Activated T-cell treated with anti-CD3 and anti-CD28 coated beads, Interleukin-2, amount 50 U/mL, for 4 hours (primary cell): ENCODE measurements around the gene PYGB. TPM values are rescaled to one million over a fixed set of nuclear protein-coding genes. Genes with fewer than 3 reads are reported as not detected.
A peak's percentile ranks its signal among the peaks of the same experiment; 100 is the strongest.

ENCODE experiments used
- ATAC-seq, 2 donors: fragments of 200-7000 bp; cut with Tn5 transposase; one replicate each; pipeline ENCODE4 v1.10.0; 2021
- DNase-seq: peaks from one replicate; pipeline ENCODE4 v3.0.0-alpha.2; 2020
- H3K27me3 Mint-ChIP-seq: one replicate; pipeline ENCODE4 v1.8.0; 2021; ENCODE audit warnings: low read depth, mixed read lengths
- H3K36me3 Mint-ChIP-seq: one replicate; pipeline ENCODE4 v1.8.0; 2022; ENCODE audit warnings: mixed read lengths; ENCODE audit not compliant: insufficient read depth
- H3K4me1 Mint-ChIP-seq: one replicate; pipeline ENCODE4 v1.8.0; 2021; ENCODE audit warnings: low read depth, mixed read lengths
- H3K4me3 Mint-ChIP-seq: one replicate; pipeline ENCODE4 v1.8.0; 2021; ENCODE audit warnings: mild to moderate bottlenecking, moderate library complexity, mixed read lengths
- H3K9me3 Mint-ChIP-seq: one replicate; pipeline ENCODE4 v1.8.0; 2021; ENCODE audit warnings: mixed read lengths
- total RNA-seq, 3 donors: library from RNA; stranded (reverse); gene quantifications; one replicate each; pipeline ENCODE4 v1.2.1, GENCODE V29; 2021

PYGB gene
- total RNA-seq, 3 donors from 2014 or later: 32.5 to 37.6 (median 34.6) TPM

- H3K27me3 Mint-ChIP-seq: no peaks in the 10 kb centered on the region
- H3K9me3 Mint-ChIP-seq: no peaks in the 10 kb centered on the region
- no peaks in the 10 kb centered on the region for H3K4me1 Mint-ChIP-seq
- peaks cover 25% of the 10 kb centered on the region for H3K36me3 Mint-ChIP-seq
- DNase-seq (no peak), ATAC-seq (no peak)
- H3K4me3 Mint-ChIP-seq: no peak overlapping the region
Measured at GRCh38 chr20:25289886-25290597, 42.2 kb downstream of the PYGB start.

GRCh38 chr20:25290646-25291431, 43.0 kb downstream of the PYGB start:
- Mint-ChIP-seq H3K36me3 (peaks cover 17% of the 10 kb centered on the region), H3K4me1 (no peaks in the 10 kb centered on the region), H3K9me3 (no peaks in the 10 kb centered on the region), H3K27me3 (no peaks in the 10 kb centered on the region), H3K4me3 (no peak overlapping the region)
- ATAC-seq (no peak), DNase-seq (no peak)

GRCh38 chr20:25291432-25292133, 43.7 kb downstream of the PYGB start:
- H3K36me3 Mint-ChIP-seq: peaks cover 14% of the 10 kb centered on the region
- H3K9me3 Mint-ChIP-seq: no peaks in the 10 kb centered on the region
- no peaks in the 10 kb centered on the region for H3K4me1 Mint-ChIP-seq
- ATAC-seq (no peak), DNase-seq (no peak)
- H3K27me3 Mint-ChIP-seq: no peaks in the 10 kb centered on the region
- no peak overlapping the region for H3K4me3 Mint-ChIP-seq

GRCh38 chr20:25292176-25292891, 44.4 kb downstream of the PYGB start:
- Mint-ChIP-seq H3K4me3 (no peak overlapping the region), H3K9me3 (no peaks in the 10 kb centered on the region), H3K27me3 (no peaks in the 10 kb centered on the region), H3K4me1 (no peaks in the 10 kb centered on the region), H3K36me3 (peaks cover 10% of the 10 kb centered on the region)
- DNase-seq: no peak
- ATAC-seq: no peak

GRCh38 chr20:25293507-25293906, 45.6 kb downstream of the PYGB start:
- Mint-ChIP-seq H3K9me3 (no peaks in the 10 kb centered on the region), H3K4me1 (no peaks in the 10 kb centered on the region), H3K36me3 (peaks cover 10% of the 10 kb centered on the region), H3K4me3 (no peak overlapping the region), H3K27me3 (no peaks in the 10 kb centered on the region)
- DNase-seq (no peak), ATAC-seq (no peak)

GRCh38 chr20:25293910-25294458, 46.1 kb downstream of the PYGB start:
- DNase-seq (no peak), ATAC-seq (no peak)
- no peaks in the 10 kb centered on the region for H3K4me1 Mint-ChIP-seq
- H3K27me3 Mint-ChIP-seq: no peaks in the 10 kb centered on the region
- H3K36me3 Mint-ChIP-seq: peaks cover 9% of the 10 kb centered on the region
- H3K4me3 Mint-ChIP-seq: no peak overlapping the region
- no peaks in the 10 kb centered on the region for H3K9me3 Mint-ChIP-seq

- ATAC-seq: peak; percentile 79 to 85
- Mint-ChIP-seq H3K9me3 (no peaks in the 10 kb centered on the region), H3K36me3 (peaks cover 7% of the 10 kb centered on the region), H3K4me1 (no peaks in the 10 kb centered on the region), H3K4me3 (no peak overlapping the region), H3K27me3 (no peaks in the 10 kb centered on the region)
- peak; percentile 57 for DNase-seq
Measured at GRCh38 chr20:25294459-25295385, 46.8 kb downstream of the PYGB start.

GRCh38 chr20:25295386-25296093, 47.7 kb downstream of the PYGB start:
- H3K9me3 Mint-ChIP-seq: no peaks in the 10 kb centered on the region
- H3K36me3 Mint-ChIP-seq: peaks cover 7% of the 10 kb centered on the region
- ATAC-seq: no peak

GRCh38 chr20:25296094-25297093, 48.5 kb downstream of the PYGB start:
- DNase-seq (no peak), ATAC-seq (no peak)
- Mint-ChIP-seq H3K4me1 (no peaks in the 10 kb centered on the region), H3K4me3 (no peak overlapping the region), H3K9me3 (no peaks in the 10 kb centered on the region), H3K36me3 (peaks cover 7% of the 10 kb centered on the region), H3K27me3 (no peaks in the 10 kb centered on the region)

More at GRCh38 chr20:25295386-25296093, 47.7 kb downstream of the PYGB start:
- no peak for DNase-seq
- Mint-ChIP-seq H3K4me3 (no peak overlapping the region), H3K4me1 (no peaks in the 10 kb centered on the region), H3K27me3 (no peaks in the 10 kb centered on the region)

- Mint-ChIP-seq H3K9me3 (no peaks in the 10 kb centered on the region), H3K27me3 (no peaks in the 10 kb centered on the region), H3K4me1 (no peaks in the 10 kb centered on the region), H3K36me3 (peaks cover 3% of the 10 kb centered on the region), H3K4me3 (no peak overlapping the region)
- ATAC-seq: no peak
- DNase-seq: no peak
Measured at GRCh38 chr20:25297141-25297905, 49.4 kb downstream of the PYGB start.

GRCh38 chr20:25299806-25300205, 51.9 kb downstream of the PYGB start:
- Mint-ChIP-seq H3K27me3 (no peaks in the 10 kb centered on the region), H3K4me1 (no peaks in the 10 kb centered on the region), H3K36me3 (no peaks in the 10 kb centered on the region), H3K9me3 (no peaks in the 10 kb centered on the region), H3K4me3 (no peak overlapping the region)
- DNase-seq (no peak), ATAC-seq (no peak)
